Central memory CD4-positive, alpha-beta T cell (primary cell): ENCODE data around the gene TMEM132D.

Experiments used
- DNase-seq: peaks from one replicate; pipeline ENCODE4 v3.0.0; 2022

TMEM132D gene

GRCh38 chr12:129025055-129025454 is 878.8 kb downstream of the TMEM132D start:
- no peak for DNase-seq
